B cell (primary cell): ENCODE measurements around the gene PGBD5.

Source experiments
- CTCF ChIP-seq: fragments of 200-600 bp; IDR thresholded peaks from one replicate; pipeline ENCODE4 v1.8.0; 2022; ENCODE audit warnings: antibody characterized with exemption, mild to moderate bottlenecking
- EZH2 ChIP-seq: IDR thresholded peaks from 2 replicates; pipeline ENCODE4 v1.6.1; 2012; ENCODE audit warnings: borderline replicate concordance, low read depth, mild to moderate bottlenecking, moderate library complexity, low read length; ENCODE audit not compliant: insufficient read depth, poor library complexity, severe bottlenecking

- no peak for TF ChIP-seq EZH2
- no peak for TF ChIP-seq CTCF
These were observed 48.3 kb downstream of the PGBD5 start for GRCh38 chr1:230377851-230378250.
